ENCODE data around the gene CES2. TPM values are rescaled to one million over a fixed set of nuclear protein-coding genes. Genes with fewer than 3 reads are reported as not detected.
"Not testable (repeated sequence)": the region's sequence is repeated elsewhere in the genome, so short reads cannot be mapped to it uniquely, and the experiment has no call there.

Gene CES2
- total and polyA plus RNA-seq, 2 donors (not counting 1 experiment from before 2014, with no cell fraction given): 23.5 to 47.8 TPM

DNA sequence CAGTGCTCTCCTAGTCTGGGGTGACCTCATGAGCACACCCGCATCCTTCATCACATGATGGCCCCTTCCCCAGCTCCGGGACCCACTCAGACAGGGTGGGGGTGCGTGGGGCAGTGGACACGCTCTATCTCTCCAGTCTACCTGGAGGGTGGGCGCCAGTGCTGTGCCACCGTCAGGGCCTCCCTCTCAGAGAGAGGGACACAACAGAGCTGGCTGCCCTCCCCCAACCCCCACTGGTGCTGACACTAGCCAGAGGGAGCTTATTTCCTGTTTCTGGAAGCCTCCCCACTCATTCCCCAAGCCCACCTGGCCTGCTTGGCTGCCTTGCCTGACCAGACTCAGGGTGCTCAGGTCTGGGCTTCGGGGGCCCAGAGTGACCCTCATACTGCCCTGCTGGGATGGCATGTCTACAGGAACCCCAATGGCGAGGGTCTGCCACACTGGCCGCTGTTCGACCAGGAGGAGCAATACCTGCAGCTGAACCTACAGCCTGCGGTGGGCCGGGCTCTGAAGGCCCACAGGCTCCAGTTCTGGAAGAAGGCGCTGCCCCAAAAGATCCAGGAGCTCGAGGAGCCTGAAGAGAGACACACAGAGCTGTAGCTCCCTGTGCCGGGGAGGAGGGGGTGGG is 8.2 kb downstream of the CES2 start:
- Histone ChIP-seq H3K27ac (ENCODE audit: low read length in 2 of 2) (no peak overlapping the region), H3K36me3 (replicated peaks in 1 of 2; ENCODE audit: control extremely low read depth in 1 of 2, control insufficient read depth in 1 of 2, extremely low read depth in 1 of 2, insufficient read depth in 2 of 2, low read length in 1 of 2) (peaks cover 0 to 46% of the 10 kb centered on the region in 2 experiments), H3K4me3 (ENCODE audit: control extremely low read depth in 1 of 5, extremely low read depth in 1 of 5, insufficient read depth in 1 of 5, low read depth in 2 of 5, low read length in 4 of 5) (no peak overlapping the region), H3K27me3 (replicated peaks in 1 of 4; ENCODE audit: control extremely low read depth in 1 of 4, control insufficient read depth in 3 of 4, insufficient read depth in 4 of 4, low read length in 3 of 4) (peaks cover 0 to 11% (median 5%) of the 10 kb centered on the region in 4 experiments), H3K9ac (ENCODE audit: low read length) (no peak overlapping the region), H3K4me1 (ENCODE audit: control insufficient read depth in 2 of 2, insufficient read depth in 2 of 2, low read length in 2 of 2) (peaks cover 10 to 16% of the 10 kb centered on the region in 2 donors), H2AFZ (ENCODE audit: insufficient read depth, low read depth, low read length, poor library complexity, severe bottlenecking) (no peak overlapping the region), H3K79me2 (ENCODE audit: control insufficient read depth, insufficient read depth, low read length) (no peaks in the 10 kb centered on the region), H4K20me1 (ENCODE audit: control insufficient read depth, insufficient read depth, low read length, poor library complexity, severe bottlenecking) (no peaks in the 10 kb centered on the region), H3K9me3 (ENCODE audit: control extremely low read depth in 1 of 3, control insufficient read depth in 2 of 3, insufficient read depth in 1 of 3, low read length in 2 of 3) (peaks cover 0 to 6% (median 0%) of the 10 kb centered on the region in 3 donors), H3K4me2 (replicated peaks; ENCODE audit: low read depth, low read length, poor library complexity, severe bottlenecking) (no peak overlapping the region)
- ATAC-seq (ENCODE audit: low read depth): no peak
- H3K4me3 Mint-ChIP-seq: no peak overlapping the region
- no peak for TF ChIP-seq EZH2 (IDR thresholded peaks at IDR 0.05; ENCODE audit: borderline replicate concordance, insufficient read depth, low read depth, low read length, poor library complexity, severe bottlenecking)
- no peak for TF ChIP-seq CTCF (IDR thresholded peaks at IDR 0.05)
- 94% methylated on average over 9 of the region's 15 CpGs for WGBS (ENCODE audit: insufficient coverage)
- no peaks in the 10 kb centered on the region for H3K9me3 Mint-ChIP-seq (ENCODE audit: insufficient read depth)
- no peak overlapping the region for H3K27ac Mint-ChIP-seq
- no peak for DNase-seq
- ChIA-PET CTCF (interaction anchor here (0.5 to 2.8 kb wide), 3 partner anchors 11 to 252 kb away, joined by 3 to 14 read pairs (median 3); no protein-coding TSS in a partner anchor), POLR2A (no interaction called here)
- peaks cover 16% of the 10 kb centered on the region for H3K4me1 Mint-ChIP-seq
- intact Hi-C loops (cut with micrococcal nuclease): no loop called here
- peaks cover 10% of the 10 kb centered on the region for H3K27me3 Mint-ChIP-seq

GRCh38 chr16:66944054-66944441 is 8.7 kb downstream of the CES2 start:
- WGBS (ENCODE audit: insufficient coverage): 100% methylated on average over 2 of the region's 5 CpGs
- H3K27me3 Mint-ChIP-seq: peaks cover 15% of the 10 kb centered on the region
- H3K9me3 Mint-ChIP-seq (ENCODE audit: insufficient read depth): no peaks in the 10 kb centered on the region
- H2AFZ ChIP-seq (ENCODE audit: insufficient read depth, low read depth, low read length, poor library complexity, severe bottlenecking): no peak overlapping the region
- H3K9me3 ChIP-seq (ENCODE audit: control extremely low read depth in 1 of 3, control insufficient read depth in 2 of 3, insufficient read depth in 1 of 3, low read length in 2 of 3): peaks cover 0 to 11% (median 0%) of the 10 kb centered on the region in 3 donors
- peaks cover 15 to 21% of the 10 kb centered on the region in 2 donors for H3K4me1 ChIP-seq (ENCODE audit: control insufficient read depth in 2 of 2, insufficient read depth in 2 of 2, low read length in 2 of 2)
- H3K27ac ChIP-seq (ENCODE audit: low read length in 2 of 2): no peak overlapping the region
- no peak overlapping the region for H3K27ac Mint-ChIP-seq
- H3K4me3 Mint-ChIP-seq: no peak overlapping the region
- TF ChIP-seq CTCF (IDR thresholded peaks at IDR 0.05): no peak
- TF ChIP-seq EZH2 (IDR thresholded peaks at IDR 0.05; ENCODE audit: borderline replicate concordance, insufficient read depth, low read depth, low read length, poor library complexity, severe bottlenecking): no peak
- H3K4me2 ChIP-seq (replicated peaks; ENCODE audit: low read depth, low read length, poor library complexity, severe bottlenecking): no peak overlapping the region
- ChIA-PET POLR2A (no interaction called here), CTCF (interaction anchor here (0.5 to 2.8 kb wide), 5 partner anchors 10 to 251 kb away, joined by 3 to 14 read pairs (median 3); partner anchors contain the start of gene CIAO2B)
- H3K9ac ChIP-seq (ENCODE audit: low read length): no peak overlapping the region
- no peak for DNase-seq
- no peak for ATAC-seq (ENCODE audit: low read depth)
- peaks cover 0 to 16% (median 8%) of the 10 kb centered on the region in 4 experiments for H3K27me3 ChIP-seq (replicated peaks in 1 of 4; ENCODE audit: control extremely low read depth in 1 of 4, control insufficient read depth in 3 of 4, insufficient read depth in 4 of 4, low read length in 3 of 4)
- H3K4me1 Mint-ChIP-seq: peaks cover 18% of the 10 kb centered on the region
- no peaks in the 10 kb centered on the region for H3K79me2 ChIP-seq (ENCODE audit: control insufficient read depth, insufficient read depth, low read length)
- intact Hi-C loops (cut with micrococcal nuclease): no loop called here
- peaks cover 0 to 44% of the 10 kb centered on the region in 2 experiments for H3K36me3 ChIP-seq (replicated peaks in 1 of 2; ENCODE audit: control extremely low read depth in 1 of 2, control insufficient read depth in 1 of 2, extremely low read depth in 1 of 2, insufficient read depth in 2 of 2, low read length in 1 of 2)
- H4K20me1 ChIP-seq (ENCODE audit: control insufficient read depth, insufficient read depth, low read length, poor library complexity, severe bottlenecking): no peaks in the 10 kb centered on the region
- H3K4me3 ChIP-seq (ENCODE audit: control extremely low read depth in 1 of 5, extremely low read depth in 1 of 5, insufficient read depth in 1 of 5, low read depth in 2 of 5, low read length in 4 of 5): no peak overlapping the region

GRCh38 chr16:66944971-66945370 is 9.7 kb downstream of the CES2 start:
- ATAC-seq (ENCODE audit: low read depth); H3K9me3 Mint-ChIP-seq (ENCODE audit: insufficient read depth); H3K9ac ChIP-seq (ENCODE audit: low read length); H3K4me2 ChIP-seq (replicated peaks; ENCODE audit: low read depth, low read length, poor library complexity, severe bottlenecking); H3K4me3 ChIP-seq (ENCODE audit: control extremely low read depth in 1 of 5, extremely low read depth in 1 of 5, insufficient read depth in 1 of 5, low read depth in 2 of 5, low read length in 4 of 5); POLR2A ChIA-PET; H3K27ac Mint-ChIP-seq; H3K79me2 ChIP-seq (ENCODE audit: control insufficient read depth, insufficient read depth, low read length); DNase-seq; H4K20me1 ChIP-seq (ENCODE audit: control insufficient read depth, insufficient read depth, low read length, poor library complexity, severe bottlenecking); intact Hi-C loops (cut with micrococcal nuclease); H3K4me3 Mint-ChIP-seq; H2AFZ ChIP-seq (ENCODE audit: insufficient read depth, low read depth, low read length, poor library complexity, severe bottlenecking); H3K27ac ChIP-seq (ENCODE audit: low read length in 2 of 2): not testable (repeated sequence)
- Mint-ChIP-seq H3K27me3 (peaks cover 24% of the 10 kb centered on the region), H3K4me1 (peaks cover 18% of the 10 kb centered on the region)
- H3K9me3 ChIP-seq (ENCODE audit: control extremely low read depth in 1 of 3, control insufficient read depth in 2 of 3, insufficient read depth in 1 of 3, low read length in 2 of 3): peaks cover 0 to 12% (median 0%) of the 10 kb centered on the region in 3 donors
- CTCF ChIA-PET: interaction anchor here (0.8 to 2.8 kb wide), 4 partner anchors 9 to 407 kb away, joined by 3 to 14 read pairs (median 4); partner anchors contain the start of gene CIAO2B
- peaks cover 0 to 35% of the 10 kb centered on the region in 2 experiments for H3K36me3 ChIP-seq (replicated peaks in 1 of 2; ENCODE audit: control extremely low read depth in 1 of 2, control insufficient read depth in 1 of 2, extremely low read depth in 1 of 2, insufficient read depth in 2 of 2, low read length in 1 of 2)
- peaks cover 0 to 25% (median 12%) of the 10 kb centered on the region in 4 experiments for H3K27me3 ChIP-seq (replicated peaks in 1 of 4; ENCODE audit: control extremely low read depth in 1 of 4, control insufficient read depth in 3 of 4, insufficient read depth in 4 of 4, low read length in 3 of 4)
- WGBS (ENCODE audit: insufficient coverage): 88% methylated on average over 7 of the region's 9 CpGs
- peaks cover 15 to 23% of the 10 kb centered on the region in 2 donors for H3K4me1 ChIP-seq (ENCODE audit: control insufficient read depth in 2 of 2, insufficient read depth in 2 of 2, low read length in 2 of 2)

Data from B cell (primary cell).